Nephron (organoid): ENCODE measurements around the gene SLC7A14.

Experiments
- H3K27ac Mint-ChIP-seq, 3 experiments: 2 replicates each; pipeline ENCODE4 v1.8.0; 2020; ENCODE audit warnings: mixed read lengths in 3 of 3, mild to moderate bottlenecking in 2 of 3, moderate library complexity in 1 of 3
- H3K27me3 Mint-ChIP-seq: 2 replicates; pipeline ENCODE4 v1.8.0; 2021; ENCODE audit warnings: low read depth, mild to moderate bottlenecking, moderate library complexity, mixed read lengths
- H3K36me3 Mint-ChIP-seq: 2 replicates; pipeline ENCODE4 v1.8.0; 2020; ENCODE audit warnings: low read depth, mixed read lengths
- H3K4me1 Mint-ChIP-seq: 2 replicates; pipeline ENCODE4 v1.8.0; 2020; ENCODE audit warnings: mixed read lengths
- H3K4me3 Mint-ChIP-seq, 3 experiments: 2 replicates each; pipeline ENCODE4 v1.8.0; 2020; ENCODE audit warnings: mild to moderate bottlenecking in 3 of 3, mixed read lengths in 3 of 3, moderate library complexity in 2 of 3
- H3K9me3 Mint-ChIP-seq: 2 replicates; pipeline ENCODE4 v1.8.0; 2020; ENCODE audit warnings: mixed read lengths
- CTCF ChIP-seq, 3 experiments: fragments of 200-600 bp; sonication (generic); IDR thresholded peaks; one replicate each; pipeline ENCODE4 v1.5.0; 2021; ENCODE audit warnings: antibody characterized with exemption in 3 of 3; ENCODE audit not compliant: unreplicated experiment in 3 of 3

SLC7A14 gene

DNA sequence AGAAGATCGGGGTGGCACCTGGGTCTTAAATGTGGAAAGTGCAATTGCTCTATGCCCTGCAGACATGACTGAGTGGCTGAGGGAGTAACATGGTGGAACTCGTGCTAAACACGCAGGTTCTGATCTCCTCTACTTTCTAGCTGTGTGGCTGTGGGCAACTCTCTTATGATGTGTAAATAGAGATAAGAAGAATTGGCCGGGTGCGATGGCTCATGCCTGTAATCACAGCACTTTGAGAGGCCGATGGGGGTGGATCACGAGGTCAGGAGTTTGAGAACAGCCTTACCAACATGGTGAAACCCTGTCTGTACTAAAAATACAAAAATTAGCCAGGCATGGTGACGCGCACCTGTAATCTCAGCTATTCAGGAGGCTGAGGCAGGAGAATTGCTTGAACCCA is 99.5 kb downstream of the SLC7A14 start:
- TF ChIP-seq CTCF (IDR thresholded peaks at IDR 0.05; ENCODE audit: unreplicated experiment in 3 of 3) = no peak
- H3K27ac Mint-ChIP-seq = peak overlapping the region in 1 of 3 experiments; percentile 48

DNA sequence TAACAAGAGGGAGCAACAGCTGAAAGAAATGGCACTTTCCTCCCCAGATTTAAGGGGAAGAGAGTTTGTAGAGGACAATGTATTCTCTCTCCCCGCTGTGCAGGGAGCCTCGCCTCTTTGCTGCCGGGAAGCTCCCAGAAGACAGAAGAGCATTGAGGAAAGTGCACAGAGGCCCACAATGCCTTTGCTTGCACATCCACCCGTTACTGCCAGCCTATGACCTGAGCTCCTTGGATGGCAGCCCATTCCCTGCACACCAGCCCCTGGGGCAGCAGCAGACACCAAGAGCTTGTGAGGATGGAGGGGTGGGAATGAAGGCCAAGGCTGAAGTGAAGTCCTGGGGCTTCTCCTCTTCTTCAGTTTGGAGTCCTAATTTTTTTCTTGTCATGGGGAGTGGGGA is 100.2 kb downstream of the SLC7A14 start:
- H3K4me3 Mint-ChIP-seq = no peak overlapping the region
- H3K27me3 Mint-ChIP-seq = no peaks in the 10 kb centered on the region
- peak overlapping the region in 2 of 3 experiments; percentile 44 to 48 for H3K27ac Mint-ChIP-seq
- TF ChIP-seq CTCF (IDR thresholded peaks at IDR 0.05; ENCODE audit: unreplicated experiment in 3 of 3) = no peak
- no peaks in the 10 kb centered on the region for H3K9me3 Mint-ChIP-seq
- H3K36me3 Mint-ChIP-seq = no peaks in the 10 kb centered on the region
- H3K4me1 Mint-ChIP-seq = peaks cover 4% of the 10 kb centered on the region

More for the DNA sequence above, 99.5 kb downstream of the SLC7A14 start:
- no peaks in the 10 kb centered on the region for H3K9me3 Mint-ChIP-seq
- H3K4me3 Mint-ChIP-seq = no peak overlapping the region
- no peaks in the 10 kb centered on the region for H3K36me3 Mint-ChIP-seq
- H3K27me3 Mint-ChIP-seq = no peaks in the 10 kb centered on the region
- H3K4me1 Mint-ChIP-seq = peaks cover 4% of the 10 kb centered on the region

GRCh38 chr3:170485294-170485693 is 100.6 kb downstream of the SLC7A14 start:
- Mint-ChIP-seq H3K27ac (peak overlapping the region in 2 of 3 experiments; percentile 38 to 44), H3K9me3 (no peaks in the 10 kb centered on the region), H3K4me3 (no peak overlapping the region), H3K36me3 (no peaks in the 10 kb centered on the region), H3K27me3 (no peaks in the 10 kb centered on the region), H3K4me1 (peaks cover 4% of the 10 kb centered on the region)
- no peak for TF ChIP-seq CTCF (IDR thresholded peaks at IDR 0.05; ENCODE audit: unreplicated experiment in 3 of 3)

DNA sequence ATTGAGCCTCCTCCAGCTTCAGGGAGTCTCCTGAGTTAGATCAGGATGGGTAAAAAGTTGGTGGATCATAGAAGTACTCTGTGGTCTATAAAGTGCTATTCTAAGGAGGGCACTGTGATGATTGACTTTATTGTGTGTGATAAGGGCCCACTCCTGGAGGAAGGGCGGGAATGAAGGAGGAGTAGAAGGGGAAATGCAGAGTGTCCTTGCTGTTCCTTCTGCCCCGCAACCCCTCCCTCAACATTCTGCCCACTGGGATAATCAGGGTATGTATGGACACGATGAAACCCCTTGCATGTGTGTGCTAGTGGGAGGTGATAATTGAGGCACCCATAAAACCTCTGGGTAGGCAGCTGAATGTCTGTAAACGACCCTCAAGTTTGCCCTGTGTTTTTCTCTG is 101.0 kb downstream of the SLC7A14 start:
- Mint-ChIP-seq H3K4me3 (no peak overlapping the region), H3K27ac (peak overlapping the region in 2 of 3 experiments; percentile 38 to 44), H3K4me1 (peaks cover 4% of the 10 kb centered on the region), H3K27me3 (no peaks in the 10 kb centered on the region), H3K9me3 (no peaks in the 10 kb centered on the region), H3K36me3 (no peaks in the 10 kb centered on the region)
- TF ChIP-seq CTCF (IDR thresholded peaks at IDR 0.05; ENCODE audit: unreplicated experiment in 3 of 3) = no peak

DNA sequence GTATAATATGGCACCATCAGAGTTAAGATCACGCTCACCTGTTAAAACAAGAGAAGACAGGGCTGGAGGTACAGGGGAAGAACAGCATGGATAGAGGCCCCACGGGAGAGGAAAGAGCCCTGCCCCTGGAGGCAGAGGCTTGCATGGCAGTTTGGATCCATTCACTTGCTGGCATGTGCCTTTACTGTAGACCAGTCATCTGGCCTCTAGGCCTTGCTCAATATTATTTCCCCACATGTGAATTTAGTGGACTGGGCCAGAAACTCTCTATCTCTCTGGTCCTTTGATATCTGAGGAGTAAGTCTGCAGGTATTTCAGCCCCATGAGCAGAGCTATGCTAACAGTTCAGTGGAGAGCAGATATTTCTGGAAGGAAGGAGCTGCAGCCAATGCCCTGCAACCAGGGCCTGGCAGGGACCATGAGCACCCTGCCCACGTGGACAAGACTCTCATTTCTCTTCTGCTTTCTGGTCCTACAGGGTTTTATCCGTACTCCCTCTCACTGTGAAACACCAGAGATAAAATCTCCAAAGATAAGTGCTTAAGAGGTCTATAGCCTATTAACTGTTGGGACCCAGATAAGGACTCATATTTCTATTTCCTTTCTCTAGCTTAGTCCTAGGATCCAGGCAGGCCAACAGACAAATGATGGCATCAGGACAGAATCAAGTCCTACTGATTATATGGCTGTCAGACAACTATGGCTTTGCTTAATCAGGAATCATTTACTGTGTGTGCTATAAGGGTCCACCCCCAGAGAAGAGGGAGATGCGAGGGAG is 102.2 kb downstream of the SLC7A14 start:
- H3K36me3 Mint-ChIP-seq = no peaks in the 10 kb centered on the region
- peak in 1 of 3 experiments; percentile 11 for TF ChIP-seq CTCF (IDR thresholded peaks at IDR 0.05; ENCODE audit: unreplicated experiment in 3 of 3)
- H3K4me3 Mint-ChIP-seq = no peak overlapping the region
- H3K9me3 Mint-ChIP-seq = no peaks in the 10 kb centered on the region
- peak overlapping the region; percentile 63 to 91 (median 63) for H3K27ac Mint-ChIP-seq
- no peaks in the 10 kb centered on the region for H3K27me3 Mint-ChIP-seq
- H3K4me1 Mint-ChIP-seq = peaks cover 4% of the 10 kb centered on the region

- Mint-ChIP-seq H3K36me3 (no peaks in the 10 kb centered on the region), H3K4me1 (peaks cover 4% of the 10 kb centered on the region), H3K27ac (peak overlapping the region in 2 of 3 experiments; percentile 45 to 60), H3K4me3 (no peak overlapping the region), H3K9me3 (no peaks in the 10 kb centered on the region), H3K27me3 (no peaks in the 10 kb centered on the region)
- TF ChIP-seq CTCF (IDR thresholded peaks at IDR 0.05; ENCODE audit: unreplicated experiment in 3 of 3) = no peak
Observed at GRCh38 chr3:170482199-170482598, 103.7 kb downstream of the SLC7A14 start.
